ENCODE data around the gene SH2D2A. TPM values are rescaled to one million over a fixed set of nuclear protein-coding genes. Genes with fewer than 3 reads are reported as not detected.
"Not testable (repeated sequence)": the region's sequence is repeated elsewhere in the genome, so short reads cannot be mapped to it uniquely, and the experiment has no call there.

The SH2D2A gene
- total and polyA plus RNA-seq, 2 experiments from 2014 or later: 0.43 TPM; not detected in 1

- Histone ChIP-seq H2AFZ (no peak overlapping the region), H4K20me1 (ENCODE audit: insufficient read depth) (no peaks in the 10 kb centered on the region), H3K36me3 (ENCODE audit: low read depth) (no peaks in the 10 kb centered on the region), H3K27ac (no peak overlapping the region), H3K9me2 (ENCODE audit: insufficient read depth) (no peaks in the 10 kb centered on the region), H3K9me3 (ENCODE audit: low read depth) (no peaks in the 10 kb centered on the region), H3K9ac (no peak overlapping the region), H3K79me2 (ENCODE audit: insufficient read depth) (peaks cover 13% of the 10 kb centered on the region), H3K4me3 (no peak overlapping the region), H3K27me3 (replicated peaks; ENCODE audit: insufficient read depth) (no peaks in the 10 kb centered on the region), H3K4me1 (ENCODE audit: insufficient read depth) (no peaks in the 10 kb centered on the region), H3K4me2 (ENCODE audit: unreplicated experiment) (no peak overlapping the region), H3F3A (ENCODE audit: insufficient read depth) (0 out of 2 replicates have a peak, but pooled peaks cover 7% of the 10 kb centered on the region)
- no peak for DNase-seq
- WGBS, 2 experiments (ENCODE audit: low coverage in 1 of 2, low lambda C conversion rate in 2 of 2, missing lambda C conversion rate in 2 of 2): 69 to 82% methylated on average over 6 of the region's 6 CpGs
- no peak for TF ChIP-seq EZH2phosphoT487 (IDR thresholded peaks at IDR 0.05; ENCODE audit: insufficient read depth, low read depth)
- TF ChIP-seq EZH2 (IDR thresholded peaks at IDR 0.05; ENCODE audit: insufficient read depth, poor library complexity, severe bottlenecking): no peak
- in situ Hi-C loops (cut with MboI): no loop called here
These were observed 56.4 kb downstream of the SH2D2A start for GRCh38 chr1:156760092-156760795.

- H3K9ac ChIP-seq: not testable (repeated sequence)
These were observed 58.9 kb downstream of the SH2D2A start for GRCh38 chr1:156757572-156758253.

GRCh38 chr1:156756355-156756754 is 60.3 kb downstream of the SH2D2A start:
- 97 to 100% methylated on average over 1 of the region's 1 CpG for WGBS, 2 experiments (ENCODE audit: low coverage in 1 of 2, low lambda C conversion rate in 2 of 2, missing lambda C conversion rate in 2 of 2)
- in situ Hi-C loops (cut with MboI): no loop called here
- no peak for DNase-seq
- Histone ChIP-seq H3K27ac (no peak overlapping the region), H3K9ac (no peak overlapping the region), H3K4me1 (ENCODE audit: insufficient read depth) (peaks cover 6% of the 10 kb centered on the region), H3K27me3 (replicated peaks; ENCODE audit: insufficient read depth) (no peaks in the 10 kb centered on the region), H3F3A (ENCODE audit: insufficient read depth) (0 out of 2 replicates have a peak, but pooled peaks cover 14% of the 10 kb centered on the region), H3K79me2 (ENCODE audit: insufficient read depth) (peaks cover 43% of the 10 kb centered on the region), H3K4me3 (no peak overlapping the region), H3K9me2 (ENCODE audit: insufficient read depth) (no peaks in the 10 kb centered on the region), H3K4me2 (ENCODE audit: unreplicated experiment) (no peak overlapping the region), H4K20me1 (ENCODE audit: insufficient read depth) (no peaks in the 10 kb centered on the region), H3K9me3 (ENCODE audit: low read depth) (no peaks in the 10 kb centered on the region), H2AFZ (no peak overlapping the region), H3K36me3 (ENCODE audit: low read depth) (no peaks in the 10 kb centered on the region)
- TF ChIP-seq EZH2 (IDR thresholded peaks at IDR 0.05; ENCODE audit: insufficient read depth, poor library complexity, severe bottlenecking): no peak
- TF ChIP-seq EZH2phosphoT487 (IDR thresholded peaks at IDR 0.05; ENCODE audit: insufficient read depth, low read depth): no peak

More at GRCh38 chr1:156757572-156758253, 58.9 kb downstream of the SH2D2A start:
- in situ Hi-C loops (cut with MboI); H3K9me3 ChIP-seq (ENCODE audit: low read depth); H3K36me3 ChIP-seq (ENCODE audit: low read depth); H2AFZ ChIP-seq; H3K4me1 ChIP-seq (ENCODE audit: insufficient read depth); H4K20me1 ChIP-seq (ENCODE audit: insufficient read depth); H3K9me2 ChIP-seq (ENCODE audit: insufficient read depth); H3F3A ChIP-seq (ENCODE audit: insufficient read depth); DNase-seq; H3K27me3 ChIP-seq (replicated peaks; ENCODE audit: insufficient read depth); H3K4me2 ChIP-seq (ENCODE audit: unreplicated experiment); H3K4me3 ChIP-seq; H3K27ac ChIP-seq: not testable (repeated sequence)
- peaks cover 33% of the 10 kb centered on the region for H3K79me2 ChIP-seq (ENCODE audit: insufficient read depth)
- 78 to 87% methylated on average over 10 of the region's 10 CpGs for WGBS, 2 experiments (ENCODE audit: low coverage in 1 of 2, low lambda C conversion rate in 2 of 2, missing lambda C conversion rate in 2 of 2)

Other genes starting within 250 kb of the SH2D2A start
- 12.5 and 14.7 TPM in 2 replicates for gene IQGAP3, start 244.3 kb downstream of the SH2D2A start, total RNA-seq (2014; rRNA removed; shearing (Covaris generic))
- 5.5 and 5.6 TPM in 2 replicates for gene IQGAP3, start 244.3 kb downstream of the SH2D2A start, polyA plus RNA-seq (2016; fragmentation: Nextera tagmentation; extraction: Ambion mirVana)
- not detected in 2 replicates for gene TTC24, start 237.1 kb downstream of the SH2D2A start, total RNA-seq (2014; rRNA removed; shearing (Covaris generic))
- not detected in 2 replicates for gene TTC24, start 237.1 kb downstream of the SH2D2A start, polyA plus RNA-seq (2016; fragmentation: Nextera tagmentation; extraction: Ambion mirVana)
- 51.2 and 68.7 TPM in 2 replicates for gene NAXE, start 225.1 kb downstream of the SH2D2A start, total RNA-seq (2014; rRNA removed; shearing (Covaris generic))
- 86.2 and 87.4 TPM in 2 replicates for gene NAXE, start 225.1 kb downstream of the SH2D2A start, polyA plus RNA-seq (2016; fragmentation: Nextera tagmentation; extraction: Ambion mirVana)
- gene GPATCH4, start 215.4 kb downstream of the SH2D2A start, total RNA-seq (2014; rRNA removed; shearing (Covaris generic)): 9.5 and 12.5 TPM in 2 replicates
- 43.0 and 46.6 TPM in 2 replicates for gene GPATCH4, start 215.4 kb downstream of the SH2D2A start, polyA plus RNA-seq (2016; fragmentation: Nextera tagmentation; extraction: Ambion mirVana)
- not detected in 2 replicates for gene HAPLN2, start 197.4 kb downstream of the SH2D2A start, total RNA-seq (2014; rRNA removed; shearing (Covaris generic))
- not detected in 2 replicates for gene HAPLN2, start 197.4 kb downstream of the SH2D2A start, polyA plus RNA-seq (2016; fragmentation: Nextera tagmentation; extraction: Ambion mirVana)
- not detected in 2 replicates for gene BCAN, start 174.7 kb downstream of the SH2D2A start, total RNA-seq (2014; rRNA removed; shearing (Covaris generic))
- gene BCAN, start 174.7 kb downstream of the SH2D2A start, polyA plus RNA-seq (2016; fragmentation: Nextera tagmentation; extraction: Ambion mirVana): not detected in 2 replicates
- gene NES, start 139.4 kb downstream of the SH2D2A start, total RNA-seq (2014; rRNA removed; shearing (Covaris generic)): 15.0 and 23.0 TPM in 2 replicates
- 2.2 TPM in 2 replicates for gene NES, start 139.4 kb downstream of the SH2D2A start, polyA plus RNA-seq (2016; fragmentation: Nextera tagmentation; extraction: Ambion mirVana)
- gene CRABP2, start 111.3 kb downstream of the SH2D2A start, total RNA-seq (2014; rRNA removed; shearing (Covaris generic)): 23.3 and 38.8 TPM in 2 replicates
- gene CRABP2, start 111.3 kb downstream of the SH2D2A start, polyA plus RNA-seq (2016; fragmentation: Nextera tagmentation; extraction: Ambion mirVana): 64.1 and 68.6 TPM in 2 replicates
- gene METTL25B, start 88.4 kb downstream of the SH2D2A start, total RNA-seq (2014; rRNA removed; shearing (Covaris generic)): 4.5 and 5.6 TPM in 2 replicates
- gene METTL25B, start 88.4 kb downstream of the SH2D2A start, polyA plus RNA-seq (2016; fragmentation: Nextera tagmentation; extraction: Ambion mirVana): 7.4 and 10.1 TPM in 2 replicates
- gene ISG20L2, start 88.1 kb downstream of the SH2D2A start, total RNA-seq (2014; rRNA removed; shearing (Covaris generic)): 10.4 TPM in 2 replicates
- gene ISG20L2, start 88.1 kb downstream of the SH2D2A start, polyA plus RNA-seq (2016; fragmentation: Nextera tagmentation; extraction: Ambion mirVana): 17.8 and 21.5 TPM in 2 replicates
- 49.2 and 55.7 TPM in 2 replicates for gene MRPL24, start 75.8 kb downstream of the SH2D2A start, total RNA-seq (2014; rRNA removed; shearing (Covaris generic))
- gene MRPL24, start 75.8 kb downstream of the SH2D2A start, polyA plus RNA-seq (2016; fragmentation: Nextera tagmentation; extraction: Ambion mirVana): 91.4 and 93.7 TPM in 2 replicates
- 184 and 185 TPM in 2 replicates for gene HDGF, start 65.2 kb downstream of the SH2D2A start, total RNA-seq (2014; rRNA removed; shearing (Covaris generic))
- 95.4 and 131 TPM in 2 replicates for gene HDGF, start 65.2 kb downstream of the SH2D2A start, polyA plus RNA-seq (2016; fragmentation: Nextera tagmentation; extraction: Ambion mirVana)
- gene PRCC, start 49.3 kb downstream of the SH2D2A start, total RNA-seq (2014; rRNA removed; shearing (Covaris generic)): 32.4 and 43.6 TPM in 2 replicates
- 57.0 and 62.4 TPM in 2 replicates for gene PRCC, start 49.3 kb downstream of the SH2D2A start, polyA plus RNA-seq (2016; fragmentation: Nextera tagmentation; extraction: Ambion mirVana)
- not detected in 2 replicates for gene INSRR, start 42.3 kb upstream of the SH2D2A start, total RNA-seq (2014; rRNA removed; shearing (Covaris generic))
- gene INSRR, start 42.3 kb upstream of the SH2D2A start, polyA plus RNA-seq (2016; fragmentation: Nextera tagmentation; extraction: Ambion mirVana): 0.09 TPM in 1 of 2 replicates, not detected in the other
- gene NTRK1, start 44.0 kb upstream of the SH2D2A start, total RNA-seq (2014; rRNA removed; shearing (Covaris generic)): 0.11 TPM in 1 of 2 replicates, not detected in the other
- gene NTRK1, start 44.0 kb upstream of the SH2D2A start, polyA plus RNA-seq (2016; fragmentation: Nextera tagmentation; extraction: Ambion mirVana): 0.08 and 0.09 TPM in 2 replicates
- gene PEAR1, start 76.9 kb upstream of the SH2D2A start, total RNA-seq (2014; rRNA removed; shearing (Covaris generic)): 1.0 and 2.2 TPM in 2 replicates
- 0.71 and 1.2 TPM in 2 replicates for gene PEAR1, start 76.9 kb upstream of the SH2D2A start, polyA plus RNA-seq (2016; fragmentation: Nextera tagmentation; extraction: Ambion mirVana)
- gene LRRC71, start 103.8 kb upstream of the SH2D2A start, total RNA-seq (2014; rRNA removed; shearing (Covaris generic)): 0.32 TPM in 1 of 2 replicates, not detected in the other
- not detected in 2 replicates for gene LRRC71, start 103.8 kb upstream of the SH2D2A start, polyA plus RNA-seq (2016; fragmentation: Nextera tagmentation; extraction: Ambion mirVana)
- gene ARHGEF11, start 228.9 kb upstream of the SH2D2A start, total RNA-seq (2014; rRNA removed; shearing (Covaris generic)): 23.0 and 26.6 TPM in 2 replicates
- 11.0 and 13.3 TPM in 2 replicates for gene ARHGEF11, start 228.9 kb upstream of the SH2D2A start, polyA plus RNA-seq (2016; fragmentation: Nextera tagmentation; extraction: Ambion mirVana)